HG02678 (cell line): ENCODE results near the gene GJD4.

Experiments used
- ATAC-seq: cut with Tn5 transposase; IDR thresholded peaks from one replicate; pipeline ENCODE4 v1.9.1; 2021; ENCODE audit warnings: mild to moderate bottlenecking, moderate library complexity; ENCODE audit not compliant: unreplicated experiment

The GJD4 gene

DNA sequence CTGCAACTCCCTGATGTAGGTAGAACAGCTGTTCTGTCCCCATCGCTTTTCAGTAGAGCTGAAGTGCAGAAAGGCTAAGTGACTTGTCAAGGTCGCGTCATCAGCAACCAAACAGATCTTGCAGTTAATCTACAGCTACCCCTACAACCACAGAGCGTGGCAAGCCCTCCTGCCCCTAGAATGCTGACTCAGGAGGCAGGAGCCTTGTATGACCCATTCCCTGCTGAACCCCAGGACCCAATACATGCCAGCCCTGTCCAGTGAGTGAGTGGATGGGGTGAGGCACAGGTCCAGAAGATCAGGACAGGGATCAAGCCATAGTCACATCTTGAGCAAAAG, 26.6 kb upstream of the GJD4 start:
- ATAC-seq: no peak

- ATAC-seq: no peak
Observed at GRCh38 chr10:35579116-35579515, 26.0 kb upstream of the GJD4 start.

- ATAC-seq: no peak
Observed at GRCh38 chr10:35579726-35580422, 25.3 kb upstream of the GJD4 start.

- ATAC-seq: no peak
Observed at GRCh38 chr10:35580423-35580770, 24.7 kb upstream of the GJD4 start.

DNA sequence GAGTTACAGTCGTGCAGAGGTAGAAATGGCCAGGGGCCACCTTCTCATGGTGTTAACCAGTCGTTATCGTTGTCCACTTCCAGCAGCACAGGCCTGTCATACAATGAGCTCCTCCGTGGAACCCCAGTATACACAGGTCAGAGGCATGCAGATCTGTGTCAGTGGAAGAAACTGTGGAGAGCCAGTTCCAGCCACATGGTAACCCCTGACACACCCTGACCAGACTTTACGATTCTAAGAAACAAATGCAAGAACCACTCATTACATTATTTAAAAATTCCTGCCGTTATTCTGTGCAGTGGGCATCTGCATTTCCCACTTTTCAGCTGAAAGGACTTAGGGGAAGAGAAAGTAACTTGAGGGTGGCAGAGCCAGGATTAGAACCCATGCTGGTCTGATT, 23.5 kb upstream of the GJD4 start:
- ATAC-seq: no peak

DNA sequence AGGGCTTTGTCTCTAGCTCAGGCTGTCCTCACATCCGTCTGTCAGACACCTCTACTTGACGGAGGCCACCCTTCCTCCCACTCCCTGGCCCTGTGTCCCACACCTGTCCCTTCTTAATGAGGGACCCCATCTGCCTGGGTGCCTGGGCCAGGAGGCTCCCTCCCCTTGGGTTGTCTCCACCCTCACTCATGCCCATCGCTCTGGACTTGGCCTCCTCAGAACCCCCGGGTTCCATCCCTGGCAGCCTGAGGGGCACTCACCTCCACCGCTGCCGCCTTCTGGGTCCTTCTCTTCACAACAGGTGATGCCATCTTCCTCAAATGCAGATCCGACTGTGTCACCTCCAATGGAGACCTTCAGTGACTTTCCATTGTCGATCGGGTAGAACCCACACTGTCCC, 20.2 kb upstream of the GJD4 start:
- ATAC-seq: no peak

GRCh38 chr10:35585356-35585755, 19.8 kb upstream of the GJD4 start:
- no peak for ATAC-seq

GRCh38 chr10:35585903-35586535, 19.1 kb upstream of the GJD4 start:
- no peak for ATAC-seq

DNA sequence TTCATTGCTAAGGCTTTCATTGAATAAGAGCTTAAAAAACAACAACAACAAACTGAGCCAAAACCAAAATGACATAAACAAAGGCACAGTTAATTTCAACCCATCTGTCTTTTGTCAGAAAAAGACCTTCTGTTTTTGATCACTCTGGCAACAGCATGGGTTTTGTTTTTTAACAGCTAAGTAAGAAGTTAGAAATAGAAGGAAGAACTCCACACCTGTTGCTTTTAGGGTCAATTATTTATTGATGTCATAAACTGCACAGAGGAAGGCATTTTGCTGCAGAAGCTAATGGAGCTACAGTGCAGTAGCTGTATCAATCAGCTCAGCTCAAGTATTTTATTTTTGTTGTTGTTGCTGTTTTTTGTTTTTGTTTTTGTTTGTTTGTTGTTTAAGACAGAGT, 16.3 kb upstream of the GJD4 start:
- no peak for ATAC-seq

DNA sequence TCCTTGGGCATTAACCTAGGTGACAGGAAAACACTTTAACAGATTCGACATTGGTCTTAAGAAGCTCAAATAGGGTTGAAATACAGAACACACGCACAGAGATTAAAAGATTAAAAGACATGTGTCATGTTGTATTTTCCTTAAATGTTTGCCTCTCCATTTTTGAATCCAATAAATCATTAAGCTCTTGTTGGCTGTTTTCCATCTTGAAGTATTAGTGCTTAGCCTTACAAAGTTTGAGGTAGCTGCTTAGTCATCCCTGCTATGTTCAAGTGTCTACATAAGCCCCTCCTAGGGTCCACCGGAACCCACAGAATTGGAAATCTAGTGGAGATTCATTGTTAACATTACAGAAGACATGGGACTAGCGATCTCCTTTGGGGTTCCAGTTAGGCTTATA, 12.7 kb upstream of the GJD4 start:
- no peak for ATAC-seq

GRCh38 chr10:35594115-35595079, 10.7 kb upstream of the GJD4 start:
- no peak for ATAC-seq

GRCh38 chr10:35595106-35595505, 10.0 kb upstream of the GJD4 start:
- ATAC-seq: no peak

- no peak for ATAC-seq
Observed at GRCh38 chr10:35598379-35598778, 6.8 kb upstream of the GJD4 start.

DNA sequence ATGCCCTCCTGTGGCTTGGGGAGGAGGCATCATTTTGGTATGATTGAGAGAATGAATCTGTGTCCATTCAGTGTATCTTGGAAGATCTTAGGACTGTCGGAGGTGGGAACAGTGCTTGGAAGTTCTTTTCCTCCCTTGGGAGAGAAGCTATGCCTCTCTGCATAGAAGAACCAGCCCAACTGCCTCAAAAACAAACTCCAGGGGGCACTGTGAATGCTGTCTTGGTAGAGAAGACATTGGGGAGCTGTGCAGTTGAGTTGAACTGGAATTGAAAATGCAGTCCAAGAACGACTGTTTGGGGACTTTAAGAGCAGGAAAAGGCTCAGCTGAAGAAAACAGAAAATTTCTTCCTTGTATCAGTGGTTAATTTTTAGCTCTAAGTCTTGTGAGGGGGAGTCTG, 4.9 kb upstream of the GJD4 start:
- ATAC-seq: no peak

DNA sequence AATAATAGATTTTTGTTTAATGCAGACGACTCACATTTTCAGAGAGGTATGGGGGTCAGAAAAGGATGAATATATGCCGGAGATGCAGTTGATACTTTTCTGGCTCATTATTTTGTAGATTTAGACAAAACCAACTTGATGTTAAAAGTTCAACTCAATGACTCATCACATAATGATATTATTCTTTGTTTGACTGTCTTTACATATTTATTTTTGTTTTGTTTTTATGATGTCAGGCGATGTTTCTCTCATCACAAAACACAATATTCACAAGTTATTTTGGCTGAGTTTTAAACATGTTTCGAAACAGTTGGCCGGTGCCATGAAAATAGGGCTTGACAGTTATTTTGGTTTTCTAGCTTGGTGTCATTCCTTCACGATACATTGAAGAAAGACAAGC, 1.3 kb downstream of the GJD4 start:
- ATAC-seq: no peak

GRCh38 chr10:35607475-35608327, 2.6 kb downstream of the GJD4 start:
- no peak for ATAC-seq

- no peak for ATAC-seq
Observed at GRCh38 chr10:35608328-35608672, 3.2 kb downstream of the GJD4 start.

GRCh38 chr10:35611750-35612149, 6.6 kb downstream of the GJD4 start:
- ATAC-seq: no peak

GRCh38 chr10:35612385-35613106, 7.4 kb downstream of the GJD4 start:
- ATAC-seq: no peak

- no peak for ATAC-seq
Observed at GRCh38 chr10:35613107-35613440, 7.9 kb downstream of the GJD4 start.
